Spinal cord (tissue), 10 donors: ENCODE data around the gene C9orf72. TPM values are rescaled to one million over a fixed set of nuclear protein-coding genes. Genes with fewer than 3 reads are reported as not detected.
"Not testable (repeated sequence)": the region's sequence is repeated elsewhere in the genome, so short reads cannot be mapped to it uniquely, and the experiment has no call there.

Experiments used
- DNase-seq, 6 donors: peaks; one replicate each; pipeline versions ENCODE4 v3.0.0 to v3.0.0-alpha.2; 2013 to 2015; ENCODE audit warnings: low spot score in 6 of 6, low read depth in 4 of 6
- H3K27ac ChIP-seq: one replicate; pipeline ENCODE4 v1.5.1; 2013; ENCODE audit warnings: low read depth, low read length, control low read depth
- H3K27me3 ChIP-seq: one replicate; pipeline ENCODE4 v1.6.1; 2013; ENCODE audit warnings: low read length; ENCODE audit not compliant: control insufficient read depth, insufficient read depth
- H3K36me3 ChIP-seq: one replicate; pipeline ENCODE4 v1.6.1; 2013; ENCODE audit warnings: low read length; ENCODE audit not compliant: control insufficient read depth, insufficient read depth
- H3K4me1 ChIP-seq: one replicate; pipeline ENCODE4 v1.6.1; 2013; ENCODE audit warnings: low read length; ENCODE audit not compliant: control insufficient read depth, insufficient read depth
- H3K4me3 ChIP-seq: one replicate; pipeline ENCODE4 v1.5.1; 2013; ENCODE audit warnings: low read depth, low read length, control low read depth
- H3K9me3 ChIP-seq: one replicate; pipeline ENCODE4 v1.6.1; 2013; ENCODE audit warnings: low read length; ENCODE audit not compliant: control insufficient read depth, insufficient read depth
- WGBS: methylation state at CpG from one replicate; pipeline ENCODE4 v1.1.5; 2013; ENCODE audit warnings: missing lambda C conversion rate; ENCODE audit not compliant: insufficient coverage; 5-methylcytosine and 5-hydroxymethylcytosine counted together
- long read RNA-seq, 4 donors: transcript quantifications; one replicate each; lab custom pipeline, GENCODE V29; 2026
- polyA plus RNA-seq, 2 donors: library from polyadenylated mRNA; unstranded; fragments of 120-200 nt; gene quantifications; one replicate each; pipeline ENCODE4 v1.2.1, GENCODE V29; 2013; ENCODE audit not compliant: insufficient read length in 2 of 2
- total RNA-seq, 2 donors: library from RNA; depleted of rRNA in 1 of 2; stranded (reverse); fragments of 120-200 nt in 1 of 2; fragments of >200 nt in 1 of 2; gene quantifications; one replicate each; pipeline versions ENCODE4 v1.2.3 to v1.2.4, GENCODE V29; 2013 to 2014
- donor health status: healthy.

Gene C9orf72
- total RNA-seq (10 to 100 TPM; 38.6 to 77.7 TPM), polyA plus RNA-seq (10 to 100 TPM; 39.9 to 48.6 TPM)
- long read RNA-seq, donor 1, transcript C9orf72-203 (11 exons, 3,200 nt): major isoform, 6 of 8 reads
- long read RNA-seq, donor 1, partial matches to known transcripts: 0 of 8 reads
- long read RNA-seq, donor 1, other reads (novel, unspliced or antisense): 0 of 8 reads
- long read RNA-seq, donor 2, partial matches to known transcripts: 0 of 2 reads
- long read RNA-seq, donor 2, other reads (novel, unspliced or antisense): 0 of 2 reads
- long read RNA-seq, donor 3, partial matches to known transcripts: 0 of 1 reads
- long read RNA-seq, donor 3, other reads (novel, unspliced or antisense): 0 of 1 reads
- long read RNA-seq, donor 4, partial matches to known transcripts: 0 of 3 reads
- long read RNA-seq, donor 4, other reads (novel, unspliced or antisense): 0 of 3 reads

- H3K27me3 ChIP-seq: no peaks in the 10 kb centered on the region
- peak within 1 kb of the TSS; percentile 72 for H3K4me3 ChIP-seq
- peak within 1 kb of the TSS; percentile 98 for H3K27ac ChIP-seq
- no peaks in the 10 kb centered on the region for H3K36me3 ChIP-seq
- DNase-seq: peak in 3 of 6 donors; percentile 24 to 52 (median 46)
- H3K9me3 ChIP-seq: peaks cover 2% of the 10 kb centered on the region
- WGBS: 0% methylated on average over 55 of the region's 72 CpGs
- peaks cover 5% of the 10 kb centered on the region for H3K4me1 ChIP-seq
Observed at GRCh38 chr9:27572918-27573633, at the start of gene C9orf72. Gene C9orf72 (minus strand): TSS chr9:27573481. CDS start chr9:27567120, 6,361 bp downstream.

- no peak overlapping the region for H3K27ac ChIP-seq
- WGBS: no CpG with 5 or more reads among the region's 5 CpGs
- no peaks in the 10 kb centered on the region for H3K36me3 ChIP-seq
- H3K27me3 ChIP-seq: no peaks in the 10 kb centered on the region
- no peak overlapping the region for H3K4me3 ChIP-seq
- H3K4me1 ChIP-seq: no peaks in the 10 kb centered on the region
- no peaks in the 10 kb centered on the region for H3K9me3 ChIP-seq
- no peak for DNase-seq
Observed at GRCh38 chr9:27622693-27623340, 49.5 kb upstream of the C9orf72 start.

- Histone ChIP-seq H3K27ac (no peak overlapping the region), H3K36me3 (no peaks in the 10 kb centered on the region), H3K27me3 (no peaks in the 10 kb centered on the region), H3K4me3 (no peak overlapping the region), H3K9me3 (no peaks in the 10 kb centered on the region), H3K4me1 (no peaks in the 10 kb centered on the region)
- DNase-seq: no peak
- 89% methylated on average over 4 of the region's 6 CpGs for WGBS
Observed at GRCh38 chr9:27619743-27620142, 46.5 kb upstream of the C9orf72 start.

GRCh38 chr9:27618066-27618465 lies 44.8 kb upstream of the C9orf72 start:
- no peak overlapping the region for H3K4me3 ChIP-seq
- no peaks in the 10 kb centered on the region for H3K36me3 ChIP-seq
- H3K27me3 ChIP-seq: no peaks in the 10 kb centered on the region
- DNase-seq: no peak
- WGBS: no CpG with 5 or more reads among the region's 4 CpGs
- H3K27ac ChIP-seq: no peak overlapping the region
- no peaks in the 10 kb centered on the region for H3K4me1 ChIP-seq
- no peaks in the 10 kb centered on the region for H3K9me3 ChIP-seq

GRCh38 chr9:27614551-27614950 lies 41.3 kb upstream of the C9orf72 start:
- Histone ChIP-seq H3K36me3 (no peaks in the 10 kb centered on the region), H3K9me3 (no peaks in the 10 kb centered on the region), H3K4me3 (no peak overlapping the region), H3K27ac (no peak overlapping the region), H3K4me1 (no peaks in the 10 kb centered on the region), H3K27me3 (no peaks in the 10 kb centered on the region)
- 90% methylated on average over 11 of the region's 11 CpGs for WGBS
- DNase-seq: no peak

GRCh38 chr9:27612036-27612435 lies 38.8 kb upstream of the C9orf72 start:
- WGBS: 83% methylated on average over 1 of the region's 4 CpGs

GRCh38 chr9:27610622-27611021 lies 37.3 kb upstream of the C9orf72 start:
- no peak for DNase-seq
- Histone ChIP-seq H3K27ac (no peak overlapping the region), H3K27me3 (no peaks in the 10 kb centered on the region), H3K4me3 (no peak overlapping the region), H3K9me3 (no peaks in the 10 kb centered on the region), H3K4me1 (no peaks in the 10 kb centered on the region), H3K36me3 (no peaks in the 10 kb centered on the region)
- 94% methylated on average over 14 of the region's 19 CpGs for WGBS

More at GRCh38 chr9:27612036-27612435, 38.8 kb upstream of the C9orf72 start:
- H3K27ac ChIP-seq, H3K4me3 ChIP-seq, H3K36me3 ChIP-seq, H3K27me3 ChIP-seq, H3K4me1 ChIP-seq, DNase-seq, H3K9me3 ChIP-seq: not testable (repeated sequence)

GRCh38 chr9:27602954-27603353 lies 29.7 kb upstream of the C9orf72 start:
- H3K4me3 ChIP-seq: no peak overlapping the region
- no peaks in the 10 kb centered on the region for H3K4me1 ChIP-seq
- no peaks in the 10 kb centered on the region for H3K27me3 ChIP-seq
- 83% methylated on average over 1 of the region's 4 CpGs for WGBS
- no peaks in the 10 kb centered on the region for H3K9me3 ChIP-seq
- no peak for DNase-seq
- no peaks in the 10 kb centered on the region for H3K36me3 ChIP-seq
- H3K27ac ChIP-seq: no peak overlapping the region

- H3K4me3 ChIP-seq: no peak overlapping the region
- whole genome bisulfite sequencing: 100% methylated on average over 2 of the region's 6 CpGs
- peak in 1 of 6 donors; percentile 63 for DNase-seq
- H3K9me3 ChIP-seq: no peaks in the 10 kb centered on the region
- no peaks in the 10 kb centered on the region for H3K4me1 ChIP-seq
- no peaks in the 10 kb centered on the region for H3K27me3 ChIP-seq
- no peaks in the 10 kb centered on the region for H3K36me3 ChIP-seq
- H3K27ac ChIP-seq: no peak overlapping the region
Observed at GRCh38 chr9:27602142-27602861, 29.0 kb upstream of the C9orf72 start.
